Sciatic nerve (tissue), 2 donors: ENCODE results near the gene FAM170B. TPM values are rescaled to one million over a fixed set of nuclear protein-coding genes. Genes with fewer than 3 reads are reported as not detected.

ENCODE experiments used
- ATAC-seq: fragments of 200-7000 bp; cut with Tn5 transposase; one replicate; pipeline ENCODE4 v1.9.1; 2020; ENCODE audit warnings: mild to moderate bottlenecking, moderate library complexity
- DNase-seq: peaks from one replicate; pipeline ENCODE4 v3.0.0-alpha.2; 2020; ENCODE audit warnings: low spot score
- intact Hi-C: fragments of 100-400 bp; cut with DNase I; formaldehyde crosslinking; loops from one replicate; pipeline ENCODE4 v1.14.2; 2022
- total RNA-seq: library from RNA; stranded (reverse); fragmentation: NEBNext Ultra II Directional; extraction: Animal tissue kit (Norgen Biotek cat#: 25700); gene quantifications from one replicate; pipeline ENCODE4 v1.2.1, GENCODE V29; 2021
- donor health status: DM: no; HTN: no; CAD: no.
- donor health status: DM: no; HTN: no; CAD: no.

The FAM170B gene
- total RNA-seq, result not detected

DNA sequence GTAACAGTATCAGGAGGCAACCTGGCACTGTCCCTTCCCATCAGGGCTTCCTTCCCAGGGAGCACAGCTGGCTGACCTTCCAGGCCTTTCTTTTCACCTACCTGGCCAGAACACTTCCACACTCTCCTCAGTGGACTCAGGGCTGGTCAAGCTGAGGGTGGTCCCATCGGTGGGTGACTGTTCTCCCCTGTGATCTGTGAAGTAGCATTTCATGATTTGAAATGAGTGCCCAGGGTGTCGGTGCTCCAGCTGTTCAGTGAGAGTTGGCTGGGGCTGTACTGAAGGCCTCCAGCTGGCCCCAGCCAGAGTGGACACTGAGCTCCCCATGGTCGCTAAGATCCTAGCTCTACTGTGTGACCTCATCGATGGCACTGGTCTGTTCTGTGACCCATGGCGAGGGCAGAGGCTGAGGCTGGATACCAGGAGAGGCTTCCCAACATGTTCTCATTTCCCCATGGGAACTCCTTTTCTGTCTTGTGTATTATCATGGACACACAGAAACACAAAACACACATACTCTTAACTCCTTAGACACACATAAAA, at the start of gene FAM170B:
FAM170B (minus strand) TSS at position 316 of the 543 bp plus-strand sequence; CDS start at position 213, 103 bp downstream.
- no peak for DNase-seq
- no peak for ATAC-seq
- intact Hi-C loops, result no loop called here

GRCh38 chr10:49182776-49183175, 49.0 kb upstream of the FAM170B start:
- DNase-seq (no peak), ATAC-seq (no peak)
- intact Hi-C loops, result no loop called here

GRCh38 chr10:49180444-49180860, 46.6 kb upstream of the FAM170B start:
- DNase-seq, result no peak
- intact Hi-C loops, result no loop called here
- no peak for ATAC-seq

- intact Hi-C loops, result no loop called here
- ATAC-seq, result no peak
- peak; percentile 41 for DNase-seq
These were observed 46.0 kb upstream of the FAM170B start for GRCh38 chr10:49179699-49180443.

GRCh38 chr10:49178489-49179471, 45.0 kb upstream of the FAM170B start:
- ATAC-seq (no peak), DNase-seq (no peak)
- intact Hi-C loops, result no loop called here

GRCh38 chr10:49177391-49178355, 43.9 kb upstream of the FAM170B start:
- intact Hi-C loops, result loop anchor here (2.0 kb wide), 1 partner anchor 27 kb away; no protein-coding TSS in a partner anchor
- peak; percentile 88 for ATAC-seq
- peak; percentile 66 for DNase-seq

- DNase-seq (peak; percentile 50), ATAC-seq (no peak)
- intact Hi-C loops, result loop anchor here (2.0 kb wide), 1 partner anchor 26 kb away; no protein-coding TSS in a partner anchor
These were observed 42.8 kb upstream of the FAM170B start for GRCh38 chr10:49176310-49177268.

DNA sequence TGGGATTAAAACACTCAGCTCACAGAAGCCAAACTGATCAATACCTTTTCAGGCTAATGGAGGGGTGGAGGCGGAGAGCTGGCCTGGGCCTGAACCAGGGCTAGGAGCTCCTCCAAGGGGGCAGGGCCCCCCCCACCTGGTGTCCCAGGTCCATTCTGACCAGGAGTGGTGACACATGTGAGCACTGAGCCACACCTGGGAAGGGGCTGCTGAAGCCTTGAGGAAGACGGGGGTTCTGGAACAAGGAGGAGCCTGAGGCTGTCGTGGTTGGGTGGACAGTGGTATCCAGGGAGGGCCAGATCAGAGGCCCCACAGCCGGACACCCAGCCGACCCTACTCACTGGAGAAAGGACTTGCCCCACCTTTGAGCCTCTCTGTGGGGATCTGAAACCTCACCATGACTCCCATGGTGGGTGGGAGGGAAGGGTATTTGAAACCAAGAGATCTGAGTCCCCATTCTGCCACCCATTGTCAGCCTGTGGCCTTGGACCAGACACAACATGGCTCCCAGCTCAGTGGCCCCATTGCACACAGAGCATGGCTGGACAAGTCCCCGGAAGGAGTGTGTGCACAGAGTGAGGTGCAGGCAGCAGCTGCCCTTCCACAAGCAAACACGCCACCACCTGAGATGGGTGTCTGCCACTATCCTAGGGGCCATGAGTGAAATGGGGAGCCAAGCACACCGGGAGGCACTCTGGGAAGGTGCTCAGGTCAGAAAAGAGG, 41.9 kb upstream of the FAM170B start:
- no peak for ATAC-seq
- DNase-seq, result peak; percentile 35
- intact Hi-C loops, result loop anchor here (2.0 kb wide), 1 partner anchor 25 kb away; no protein-coding TSS in a partner anchor

- intact Hi-C loops, result no loop called here
- no peak for ATAC-seq
- DNase-seq, result no peak
These were observed 41.2 kb upstream of the FAM170B start for GRCh38 chr10:49174926-49175500.

GRCh38 chr10:49174261-49174925, 40.6 kb upstream of the FAM170B start:
- intact Hi-C loops, result no loop called here

GRCh38 chr10:49173853-49174252, 40.0 kb upstream of the FAM170B start:
- intact Hi-C loops, result no loop called here
- DNase-seq (no peak), ATAC-seq (no peak)

More at GRCh38 chr10:49174261-49174925, 40.6 kb upstream of the FAM170B start:
- DNase-seq, result peak; percentile 34
- no peak for ATAC-seq

- DNase-seq (peak; percentile 43), ATAC-seq (no peak)
- intact Hi-C loops, result no loop called here
These were observed 39.5 kb upstream of the FAM170B start for GRCh38 chr10:49173201-49173772.

GRCh38 chr10:49172777-49173132, 38.9 kb upstream of the FAM170B start:
- DNase-seq, result no peak
- no peak for ATAC-seq
- intact Hi-C loops, result no loop called here

GRCh38 chr10:49172061-49172776, 38.4 kb upstream of the FAM170B start:
- DNase-seq (peak; percentile 22), ATAC-seq (no peak)
- intact Hi-C loops, result no loop called here
